ENCODE measurements around the gene FBXL4.

FBXL4 gene

GRCh38 chr6:98947411-98948292, at the start of gene FBXL4:
Gene FBXL4 (minus strand): TSS chr6:98947946. CDS start chr6:98926988, 20,958 bp downstream.
- peak; percentile 92 for DNase-seq

DNA sequence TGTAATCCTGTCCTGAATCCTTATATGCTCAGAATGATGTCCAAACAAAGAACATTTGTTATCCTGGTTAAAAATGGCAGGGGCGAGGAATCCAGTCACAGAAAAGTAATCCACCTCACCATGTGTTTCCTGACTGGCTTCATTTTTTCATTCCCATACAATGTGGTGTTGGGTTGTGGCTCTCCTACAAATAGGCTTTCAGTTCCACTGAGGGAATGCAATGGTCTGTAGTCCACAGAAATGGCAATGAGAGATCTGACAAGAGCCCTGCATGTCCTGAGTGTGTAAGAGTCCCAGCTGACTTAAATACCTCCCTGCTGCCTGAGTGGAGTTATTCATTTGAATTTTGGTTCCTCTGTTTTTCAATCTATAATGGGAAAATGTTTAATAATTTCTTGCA, 47.4 kb upstream of the FBXL4 start:
- no peak for DNase-seq

GRCh38 chr6:98992535-98992934, 44.8 kb upstream of the FBXL4 start:
- no peak for DNase-seq

DNA sequence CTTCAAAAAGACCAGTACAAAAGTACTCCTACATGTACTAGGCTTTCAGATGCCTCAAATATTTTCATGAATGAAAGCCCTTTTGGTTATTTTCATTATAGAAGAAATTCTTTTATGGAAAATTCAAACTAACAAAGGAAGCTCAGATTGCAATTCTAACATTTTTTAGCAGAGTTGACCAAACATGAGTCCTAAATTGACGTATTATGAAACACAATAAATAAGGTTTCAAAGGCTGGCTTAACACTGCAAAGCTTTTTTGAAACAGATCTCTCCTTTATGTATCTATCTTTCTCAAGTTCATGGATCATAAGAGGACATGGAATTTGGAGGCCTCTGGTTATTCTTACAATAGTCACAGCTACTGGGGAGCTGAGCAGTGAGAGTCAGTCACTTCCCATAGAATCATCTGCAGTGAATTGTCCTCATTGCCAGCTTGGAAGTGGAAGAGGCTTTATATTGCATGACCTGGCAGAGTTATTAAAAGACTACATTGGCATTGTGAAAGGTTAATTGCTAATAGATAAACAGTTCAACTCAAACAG, 38.4 kb upstream of the FBXL4 start:
- DNase-seq: no peak

DNA sequence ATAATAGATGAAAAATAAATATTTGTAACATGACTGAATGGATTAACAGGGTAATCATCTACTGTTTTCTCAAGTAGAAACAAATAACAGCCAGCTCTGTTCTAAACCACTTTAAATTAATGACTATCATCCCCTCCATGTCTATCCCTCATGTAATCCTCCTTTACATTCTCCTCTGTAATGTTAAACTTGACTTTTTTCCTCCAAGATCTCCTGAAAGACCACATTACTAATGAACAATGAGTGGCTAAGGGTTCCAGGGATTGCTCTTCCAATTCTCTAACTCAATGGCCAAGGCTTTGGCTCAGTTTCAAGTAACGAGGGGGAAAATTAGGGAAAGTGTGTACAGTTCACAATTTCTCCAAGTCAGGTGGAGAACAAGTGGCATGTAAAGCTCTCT, 37.6 kb upstream of the FBXL4 start:
- no peak for DNase-seq

GRCh38 chr6:98984121-98984520, 36.4 kb upstream of the FBXL4 start:
- no peak for DNase-seq

- DNase-seq: no peak
These were observed 33.7 kb upstream of the FBXL4 start for GRCh38 chr6:98981473-98981872.

GRCh38 chr6:98980819-98981218, 33.1 kb upstream of the FBXL4 start:
- no peak for DNase-seq

DNA sequence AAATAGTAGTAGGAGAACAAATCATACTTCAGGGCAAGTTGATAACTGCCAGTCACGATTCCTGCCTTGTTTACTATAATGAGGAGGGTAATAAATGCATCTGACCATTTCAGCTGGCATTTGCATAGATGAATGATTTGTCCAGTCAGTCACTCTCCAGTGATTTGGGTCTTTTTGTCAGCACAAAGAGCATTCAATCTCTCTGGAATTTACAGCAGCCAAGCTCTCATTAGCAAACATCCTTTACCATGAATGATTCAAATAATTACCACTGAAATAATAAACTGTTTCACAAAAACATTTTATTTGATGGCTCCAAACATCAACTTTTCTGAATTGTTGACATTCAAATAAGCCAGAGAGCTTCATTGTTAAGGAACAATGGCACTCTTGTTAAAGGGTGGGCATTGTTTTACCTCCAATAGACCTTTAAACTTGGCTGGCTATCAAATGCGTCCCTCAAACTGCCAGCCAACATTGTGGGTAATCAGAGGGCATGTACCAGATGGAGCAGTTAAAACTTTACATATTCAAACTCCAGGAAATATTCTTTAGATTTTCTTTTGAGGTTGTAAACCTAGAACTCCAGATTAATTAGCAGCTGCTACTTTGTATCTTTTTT, 30.0 kb upstream of the FBXL4 start:
- DNase-seq: no peak

GRCh38 chr6:98976674-98977385, 29.1 kb upstream of the FBXL4 start:
- DNase-seq: peak; percentile 50

- peak; percentile 54 for DNase-seq
These were observed 27.7 kb upstream of the FBXL4 start for GRCh38 chr6:98975421-98975820.

DNA sequence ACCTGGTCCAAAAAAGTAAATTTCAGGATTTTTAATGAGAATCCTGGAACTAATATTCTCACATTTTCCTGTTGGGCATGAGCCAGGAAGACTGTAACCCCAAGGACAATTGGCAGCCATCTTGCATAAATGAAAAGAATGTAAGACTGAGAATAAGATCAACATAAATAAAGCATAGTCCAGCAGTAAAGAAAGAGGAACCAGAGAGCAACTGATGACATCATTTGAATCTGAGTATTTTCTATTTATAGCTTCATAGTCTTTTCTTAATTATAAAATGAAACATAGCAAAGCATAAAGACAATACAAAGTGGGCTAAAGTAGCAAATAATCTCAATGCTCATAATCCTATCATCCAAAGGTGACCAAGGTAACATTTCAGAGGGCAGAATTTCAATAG, 26.6 kb upstream of the FBXL4 start:
- DNase-seq: peak; percentile 8

- DNase-seq: no peak
These were observed 25.8 kb upstream of the FBXL4 start for GRCh38 chr6:98973571-98973970.

DNA sequence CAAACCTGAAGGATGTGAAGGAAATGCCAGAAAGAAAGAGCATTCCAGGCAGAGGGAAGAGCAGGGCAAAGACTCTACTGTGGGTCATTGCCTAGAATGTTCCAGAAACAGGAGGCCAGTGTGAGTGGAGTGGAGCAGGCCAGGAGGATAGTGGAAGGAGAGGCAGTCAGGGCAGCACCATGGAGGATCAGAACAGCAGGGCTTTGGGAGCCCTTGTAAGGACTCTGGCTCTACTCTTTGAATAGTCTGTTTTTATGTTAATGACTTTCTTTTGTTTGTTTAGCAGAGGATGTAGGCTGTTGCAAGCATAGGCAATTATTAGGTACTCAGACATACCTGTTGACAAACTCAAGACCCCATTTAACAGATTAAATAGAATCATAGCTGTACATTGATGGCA, 23.6 kb upstream of the FBXL4 start:
- no peak for DNase-seq

GRCh38 chr6:98970469-98970868, 22.7 kb upstream of the FBXL4 start:
- no peak for DNase-seq

DNA sequence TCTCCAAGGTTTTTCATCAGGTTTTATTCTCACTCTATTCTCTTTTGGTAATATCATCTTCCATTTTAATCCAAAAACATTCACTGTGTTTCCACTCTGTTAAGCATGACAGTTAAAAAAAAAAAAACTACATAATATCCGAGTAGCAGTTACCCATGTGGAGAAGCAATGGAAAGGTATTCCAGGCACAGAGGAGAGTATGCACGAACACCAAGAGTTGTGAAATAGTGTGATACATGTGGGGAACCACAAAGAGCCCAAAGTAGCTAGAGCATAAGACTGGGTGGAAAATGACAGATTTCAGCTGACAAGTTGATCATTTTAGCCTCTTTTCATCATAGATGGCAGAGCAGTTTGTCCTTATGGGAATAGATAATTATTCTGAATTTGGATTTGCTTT, 19.9 kb upstream of the FBXL4 start:
- no peak for DNase-seq

DNA sequence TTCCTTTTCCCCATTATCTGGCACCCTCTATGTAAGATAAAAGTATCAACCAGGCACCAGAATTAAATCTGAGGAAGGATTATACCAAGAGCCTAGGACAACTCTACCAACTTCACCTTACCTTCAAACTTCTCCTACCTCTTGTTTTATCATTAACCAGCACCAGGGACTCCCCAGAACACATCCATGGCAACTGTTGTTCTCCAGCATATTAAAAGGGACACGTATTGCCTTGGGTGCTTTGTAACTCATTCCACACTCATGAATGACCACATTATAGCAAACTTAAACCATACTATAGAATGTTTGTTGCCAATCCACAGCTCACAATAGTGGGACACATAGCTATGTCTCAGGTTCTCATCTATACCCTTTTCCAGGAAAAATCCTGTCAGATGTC, 11.9 kb upstream of the FBXL4 start:
- DNase-seq: no peak

- DNase-seq: no peak
These were observed 11.0 kb upstream of the FBXL4 start for GRCh38 chr6:98958776-98959175.

DNA sequence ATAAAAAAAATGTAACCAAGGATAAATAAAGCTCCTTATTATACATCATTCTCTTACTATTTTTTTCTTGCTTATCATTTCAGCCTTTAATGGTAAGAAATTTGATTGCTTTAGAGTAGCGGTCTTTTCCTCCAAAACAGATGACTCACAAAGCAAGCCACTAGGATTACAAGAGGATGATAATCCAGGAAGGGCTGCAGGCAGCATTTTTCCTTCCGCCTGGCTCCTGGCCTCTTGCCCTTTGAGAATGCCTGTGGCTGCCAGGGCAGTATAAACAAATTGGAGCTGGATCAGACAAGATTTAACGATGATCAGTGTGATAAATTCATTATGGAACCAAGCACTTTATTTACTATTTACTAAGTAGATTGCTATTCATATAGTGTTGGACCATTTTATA, 9.7 kb upstream of the FBXL4 start:
- DNase-seq: no peak

- DNase-seq: no peak
These were observed 1.8 kb upstream of the FBXL4 start for GRCh38 chr6:98949589-98949988.

GRCh38 chr6:98946879-98947410, 801 bp downstream of the FBXL4 start:
- peak; percentile 53 for DNase-seq

DNA sequence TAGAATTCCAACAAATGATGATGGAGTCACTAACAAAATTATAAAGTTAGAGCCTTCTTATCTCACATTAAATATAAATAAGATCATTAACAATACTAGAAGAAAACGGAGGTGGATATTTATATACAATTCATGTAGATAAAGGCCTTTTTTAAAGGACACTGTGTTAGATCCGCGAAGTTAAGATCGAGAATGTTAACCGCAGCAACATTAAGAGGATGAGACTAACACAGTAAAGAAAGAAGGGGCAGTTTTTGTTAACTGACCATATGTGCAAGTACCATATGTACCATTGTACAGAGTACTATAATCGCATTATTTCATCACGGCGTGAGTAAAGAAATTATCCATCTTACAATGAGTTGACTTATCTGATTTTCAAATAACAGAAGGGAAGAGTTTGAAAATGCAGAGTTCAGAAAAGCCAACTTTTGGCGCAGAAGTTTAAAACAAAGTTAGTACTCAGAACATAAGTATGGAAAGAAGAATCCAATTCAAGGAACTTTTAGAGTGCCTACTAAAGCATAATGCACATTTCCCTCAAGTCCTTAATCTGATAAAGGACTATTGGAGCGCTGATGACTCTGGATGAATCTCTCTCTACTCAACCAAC, 1.4 kb downstream of the FBXL4 start:
- DNase-seq: peak; percentile 13
